ENCODE measurements around the gene STOX2. TPM values are rescaled to one million over a fixed set of nuclear protein-coding genes. Genes with fewer than 3 reads are reported as not detected.

STOX2 gene
- total and polyA plus RNA-seq, 2 of the 13 experiments (the other 11 are each of a cell fraction or from before 2014, with no cell fraction given), result 0.01 to 0.15 TPM

DNA sequence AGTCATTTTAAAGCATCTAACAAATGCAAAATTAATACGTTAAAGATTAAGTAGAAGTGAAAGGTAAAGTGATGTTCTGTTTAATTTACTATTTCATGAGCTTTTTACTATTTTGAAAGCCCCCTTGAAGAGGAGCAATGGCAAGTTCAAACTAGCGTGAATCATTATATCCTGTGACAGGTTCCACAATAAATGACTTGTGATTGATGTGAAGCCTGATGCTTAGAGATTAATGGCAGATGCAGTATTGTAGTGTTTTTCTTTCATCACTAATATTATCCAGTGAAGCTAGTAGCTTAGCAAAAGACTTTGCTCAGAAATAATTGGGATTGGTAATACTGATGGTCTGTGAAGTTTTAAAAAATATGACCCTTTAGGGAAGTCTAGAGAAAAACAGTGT lies 57.3 kb downstream of the STOX2 start:
- Histone ChIP-seq H3K36me3 (replicated peaks in 1 of 2; ENCODE audit: control insufficient read depth in 1 of 2, insufficient read depth in 2 of 2, low read length in 2 of 2) (no peaks in the 10 kb centered on the region), H3K79me2 (ENCODE audit: insufficient read depth, low read length) (no peaks in the 10 kb centered on the region), H2AFZ (ENCODE audit: low read length) (no peak overlapping the region), H3K4me2 (ENCODE audit: low read depth, low read length) (no peak overlapping the region), H4K20me1 (ENCODE audit: insufficient read depth, low read length) (no peaks in the 10 kb centered on the region), H3K9me3 (ENCODE audit: low read length) (no peaks in the 10 kb centered on the region), H3K27ac (ENCODE audit: extremely low read length, insufficient read depth, low read length) (no peak overlapping the region), H3K4me3 (replicated peaks in 1 of 3; ENCODE audit: insufficient read depth in 1 of 3, low read depth in 2 of 3, low read length in 3 of 3) (no peak overlapping the region), H3K4me1 (ENCODE audit: insufficient read depth, low read length) (no peaks in the 10 kb centered on the region), H3K9ac (ENCODE audit: insufficient read depth, low read depth, low read length) (no peak overlapping the region), H3K27me3 (ENCODE audit: control insufficient read depth in 1 of 2, insufficient read depth in 2 of 2, low read length in 2 of 2) (peaks cover 0 to 1% of the 10 kb centered on the region in 2 experiments; a peak in 1 of 5 replicates)
- BruUV-seq (replicated peaks), result no TSS peak
- no peak for TF ChIP-seq ETV6 (CRISPR knock-in tag; conservative IDR thresholded peaks at IDR 0.05)
- TF ChIP-seq, protein P1, sequence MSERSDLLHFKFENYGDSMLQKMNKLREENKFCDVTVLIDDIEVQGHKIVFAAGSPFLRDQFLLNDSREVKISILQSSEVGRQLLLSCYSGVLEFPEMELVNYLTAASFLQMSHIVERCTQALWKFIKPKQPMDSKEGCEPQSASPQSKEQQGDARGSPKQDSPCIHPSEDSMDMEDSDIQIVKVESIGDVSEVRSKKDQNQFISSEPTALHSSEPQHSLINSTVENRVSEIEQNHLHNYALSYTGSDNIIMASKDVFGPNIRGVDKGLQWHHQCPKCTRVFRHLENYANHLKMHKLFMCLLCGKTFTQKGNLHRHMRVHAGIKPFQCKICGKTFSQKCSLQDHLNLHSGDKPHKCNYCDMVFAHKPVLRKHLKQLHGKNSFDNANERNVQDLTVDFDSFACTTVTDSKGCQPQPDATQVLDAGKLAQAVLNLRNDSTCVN (CRISPR knock-in tag; IDR thresholded peaks at IDR 0.05; ENCODE audit: borderline replicate concordance), result no peak
- ChIA-PET CTCF (ENCODE audit: low intra/inter-chr PET ratio, low total read pairs) (no interaction called here), POLR2A (no interaction called here)
- DNase-seq (ENCODE audit: low spot score), result no peak
- WGBS (ENCODE audit: low lambda C conversion rate), result 38% methylated on average over 2 of the region's 2 CpGs
- no peak for FAIRE-seq
- no peak for ATAC-seq
- in situ Hi-C loops (cut with HindIII; ENCODE audit: extremely low pct_ligation_motif_present, low pct_unique_long_range_greater_than_20kb), result no loop called here
- intact Hi-C loops (cut with micrococcal nuclease; ENCODE audit: unreplicated experiment), result no loop called here

DNA sequence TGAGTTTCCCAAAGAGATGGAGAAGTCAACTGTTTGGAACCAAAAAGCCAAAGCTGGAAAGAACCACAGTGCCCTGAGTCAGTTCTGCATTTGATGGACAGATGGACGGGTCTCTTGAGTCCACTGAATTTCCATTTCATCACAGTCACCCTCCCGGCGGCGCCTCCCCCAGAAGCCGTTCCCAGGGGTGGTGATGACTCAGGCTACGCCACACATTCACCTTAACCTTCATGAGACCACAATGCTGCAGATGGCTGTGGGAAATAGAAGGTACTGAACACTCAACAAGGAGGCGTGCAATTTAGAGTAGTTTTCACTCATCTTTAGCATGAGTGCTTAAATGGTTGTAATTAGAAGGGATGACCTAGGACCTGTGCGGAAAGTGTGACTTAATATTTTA lies 61.3 kb downstream of the STOX2 start:
- H3K36me3 ChIP-seq (replicated peaks in 1 of 2; ENCODE audit: control insufficient read depth in 1 of 2, insufficient read depth in 2 of 2, low read length in 2 of 2), result no peaks in the 10 kb centered on the region
- H4K20me1 ChIP-seq (ENCODE audit: insufficient read depth, low read length), result no peaks in the 10 kb centered on the region
- no peak for DNase-seq (ENCODE audit: low spot score)
- no peaks in the 10 kb centered on the region for H3K9me3 ChIP-seq (ENCODE audit: low read length)
- 81% methylated on average over 8 of the region's 8 CpGs for WGBS (ENCODE audit: low lambda C conversion rate)
- no peak for FAIRE-seq
- no peak for ATAC-seq
- peaks cover 0 to 1% of the 10 kb centered on the region in 2 experiments; a peak in 1 of 5 replicates for H3K27me3 ChIP-seq (ENCODE audit: control insufficient read depth in 1 of 2, insufficient read depth in 2 of 2, low read length in 2 of 2)
- in situ Hi-C loops (cut with HindIII; ENCODE audit: extremely low pct_ligation_motif_present, low pct_unique_long_range_greater_than_20kb), result no loop called here
- H3K9ac ChIP-seq (ENCODE audit: insufficient read depth, low read depth, low read length), result no peak overlapping the region
- intact Hi-C loops (cut with micrococcal nuclease; ENCODE audit: unreplicated experiment), result no loop called here
- H3K79me2 ChIP-seq (ENCODE audit: insufficient read depth, low read length), result no peaks in the 10 kb centered on the region
- H3K4me1 ChIP-seq (ENCODE audit: insufficient read depth, low read length), result no peaks in the 10 kb centered on the region
- no peak overlapping the region for H3K4me3 ChIP-seq (replicated peaks in 1 of 3; ENCODE audit: insufficient read depth in 1 of 3, low read depth in 2 of 3, low read length in 3 of 3)
- ChIA-PET CTCF (ENCODE audit: low intra/inter-chr PET ratio, low total read pairs) (no interaction called here), POLR2A (no interaction called here)
- H3K4me2 ChIP-seq (ENCODE audit: low read depth, low read length), result no peak overlapping the region
- BruUV-seq (replicated peaks), result no TSS peak
- no peak for TF ChIP-seq ZNF674 (CRISPR knock-in tag; IDR thresholded peaks at IDR 0.05; ENCODE audit: low read depth)
- TF ChIP-seq KMT2A (CRISPR knock-in tag; IDR thresholded peaks at IDR 0.05), result no peak
- no peak for TF ChIP-seq GATAD1 (CRISPR knock-in tag; IDR thresholded peaks at IDR 0.05)
- no peak for TF ChIP-seq SRSF9 (IDR thresholded peaks at IDR 0.05; ENCODE audit: borderline replicate concordance, insufficient read depth, low read depth, low read length, poor library complexity, severe bottlenecking)
- no peak for TF ChIP-seq ZNF224 (CRISPR knock-in tag; IDR thresholded peaks at IDR 0.05)
- TF ChIP-seq ZFP1 (CRISPR knock-in tag; IDR thresholded peaks at IDR 0.05), result no peak
- TF ChIP-seq ZNF589 (CRISPR knock-in tag; conservative IDR thresholded peaks at IDR 0.05), result no peak
- no peak for TF ChIP-seq ZFP82 (CRISPR knock-in tag; IDR thresholded peaks at IDR 0.05; ENCODE audit: borderline replicate concordance)
- TF ChIP-seq, protein P2, sequence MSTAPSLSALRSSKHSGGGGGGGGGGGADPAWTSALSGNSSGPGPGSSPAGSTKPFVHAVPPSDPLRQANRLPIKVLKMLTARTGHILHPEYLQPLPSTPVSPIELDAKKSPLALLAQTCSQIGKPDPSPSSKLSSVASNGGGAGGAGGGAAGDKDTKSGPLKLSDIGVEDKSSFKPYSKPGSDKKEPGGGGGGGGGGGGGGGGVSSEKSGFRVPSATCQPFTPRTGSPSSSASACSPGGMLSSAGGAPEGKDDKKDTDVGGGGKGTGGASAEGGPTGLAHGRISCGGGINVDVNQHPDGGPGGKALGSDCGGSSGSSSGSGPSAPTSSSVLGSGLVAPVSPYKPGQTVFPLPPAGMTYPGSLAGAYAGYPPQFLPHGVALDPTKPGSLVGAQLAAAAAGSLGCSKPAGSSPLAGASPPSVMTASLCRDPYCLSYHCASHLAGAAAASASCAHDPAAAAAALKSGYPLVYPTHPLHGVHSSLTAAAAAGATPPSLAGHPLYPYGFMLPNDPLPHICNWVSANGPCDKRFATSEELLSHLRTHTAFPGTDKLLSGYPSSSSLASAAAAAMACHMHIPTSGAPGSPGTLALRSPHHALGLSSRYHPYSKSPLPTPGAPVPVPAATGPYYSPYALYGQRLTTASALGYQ (CRISPR knock-in tag; IDR thresholded peaks at IDR 0.05), result no peak
- H3K27ac ChIP-seq (ENCODE audit: extremely low read length, insufficient read depth, low read length), result no peak overlapping the region
- no peak overlapping the region for H2AFZ ChIP-seq (ENCODE audit: low read length)
